Heart right ventricle (tissue), 16 donors: Measurements from ENCODE around the gene DOCK4. TPM values are rescaled to one million over a fixed set of nuclear protein-coding genes. Genes with fewer than 3 reads are reported as not detected.

ENCODE experiments used
- ATAC-seq, 8 donors: fragments of 200-7000 bp; cut with Tn5 transposase; one replicate each; pipeline ENCODE4 v1.9.1; 2020; ENCODE audit warnings: mild to moderate bottlenecking in 8 of 8, moderate library complexity in 8 of 8, moderate number of reproducible peaks in 1 of 8
- DNase-seq, 2 donors: peaks; one replicate each; pipeline ENCODE4 v3.0.0-alpha.2; 2020
- H3K27ac ChIP-seq, 10 donors: fragments of 200-600 bp; sonication (generic) in 2 of 10; one replicate each; pipeline versions ENCODE4 v1.5.0 to v1.8.0; 2020 to 2022; ENCODE audit warnings: mild to moderate bottlenecking in 3 of 10
- H3K27me3 ChIP-seq, 7 donors: fragments of 200-600 bp; one replicate each; pipeline ENCODE4 v1.8.0; 2021 to 2022; ENCODE audit warnings: mild to moderate bottlenecking in 2 of 7
- H3K36me3 ChIP-seq, 9 donors: fragments of 200-600 bp; sonication (generic) in 1 of 9; one replicate each; pipeline versions ENCODE4 v1.5.0 to v1.8.0; 2020 to 2022; ENCODE audit warnings: mild to moderate bottlenecking in 2 of 9
- H3K4me1 ChIP-seq, 9 donors: fragments of 200-600 bp; sonication (generic) in 1 of 9; one replicate each; pipeline versions ENCODE4 v1.5.0 to v1.8.0; 2020 to 2022; ENCODE audit warnings: mild to moderate bottlenecking in 4 of 9
- H3K4me3 ChIP-seq, 10 donors: fragments of 200-600 bp; sonication (generic) in 2 of 10; one replicate each; pipeline versions ENCODE4 v1.5.0 to v1.8.0; 2020 to 2022; ENCODE audit warnings: mild to moderate bottlenecking in 7 of 10, moderate library complexity in 2 of 10
- H3K9me3 ChIP-seq, 11 donors: fragments of 200-600 bp in 10 of 11; sonication (generic) in 2 of 11; one replicate each; pipeline versions ENCODE4 v1.5.0 to v1.8.0; 2013 to 2022; ENCODE audit warnings: mild to moderate bottlenecking in 2 of 11, control low read depth in 1 of 11, moderate library complexity in 1 of 11
- WGBS, 2 donors: extraction: QIAGEN DNeasy Blood & Tissue Kit; methylation state at CpG; one replicate each; pipeline ENCODE4 v1.1.7; 2013; ENCODE audit warnings: inconsistent platforms in 1 of 2; 5-methylcytosine and 5-hydroxymethylcytosine counted together
- intact Hi-C, 10 donors: fragments of 100-400 bp; cut with DNase I; formaldehyde crosslinking; loops; one replicate each; pipeline versions ENCODE4 v1.11.1 to v1.14.2; 2022
- polyA plus RNA-seq, 2 donors: library from polyadenylated mRNA; stranded (reverse); fragments of 200-250 nt; gene quantifications; one replicate each; pipeline ENCODE4 v1.2.3, GENCODE V29; 2013
- total RNA-seq, 10 donors: library from RNA; stranded (reverse); fragmentation: NEBNext Ultra II Directional in 3 of 10; extraction: Animal tissue kit (Norgen Biotek cat#: 25700) in 3 of 10; gene quantifications; one replicate each; pipeline versions ENCODE4 v1.2.1 to v1.2.4, GENCODE V29; 2021 to 2023
- TF ChIP-seq, protein P1 (sequence below), 9 donors: fragments of 200-600 bp; sonication (generic) in 2 of 9; IDR thresholded peaks; one replicate each; pipeline versions ENCODE4 v1.5.0 to v1.8.0; 2021 to 2022; ENCODE audit warnings: antibody characterized with exemption in 9 of 9, mild to moderate bottlenecking in 5 of 9, moderate library complexity in 1 of 9
- donor health status: Arrhythmogenic right ventricular cardiomyopathy.
- donor health status: ischemic (EF 13 %, LVEDD 7.1; RV severe dilation, severe dysfunction).
- donor health status: healthy with polysubstance abuse.
- donor health status: DM: no; HTN: yes; CAD: no.
- donor health status: DM: no; HTN: no; CAD: no.
- donor health status: ischemic (EF 25% LVEDD 6.9; RV normal size, moderate dysfunction).
- donor health status: ischemic (EF 25% LVEDD 5.7; RV mildly dilated, moderate dysfunction).
- donor health status: healthy.
- donor health status: DM: yes; HTN: yes; CAD: no.
- donor health status: Ischemic cardiomyopathy.
- donor health status: ischemic (EF 35%, LVEDD 5.7; RV mildly dilated, moderate dysfunction).
- donor health status: nonischemic (EF 11% LVEDD 7.7; RV severe dilation, severe dysfunction).
- donor health status: DM: yes; HTN: yes; CAD: no.
- donor health status: PGD.
- donor health status: ischemic (EF 29% LVEDD 5.4; RV normal size, mild dysfunction).
- donor health status: nonischemic (EF 23%, LVEDD 6.1; RV moderate dilation, normal function).

DOCK4 gene
- total and polyA plus RNA-seq, 12 donors = 2.6 to 26.8 (median 14.7) TPM

- H3K4me1 ChIP-seq = no peaks in the 10 kb centered on the region
- no peaks in the 10 kb centered on the region for H3K27me3 ChIP-seq
- TF ChIP-seq, protein P1, sequence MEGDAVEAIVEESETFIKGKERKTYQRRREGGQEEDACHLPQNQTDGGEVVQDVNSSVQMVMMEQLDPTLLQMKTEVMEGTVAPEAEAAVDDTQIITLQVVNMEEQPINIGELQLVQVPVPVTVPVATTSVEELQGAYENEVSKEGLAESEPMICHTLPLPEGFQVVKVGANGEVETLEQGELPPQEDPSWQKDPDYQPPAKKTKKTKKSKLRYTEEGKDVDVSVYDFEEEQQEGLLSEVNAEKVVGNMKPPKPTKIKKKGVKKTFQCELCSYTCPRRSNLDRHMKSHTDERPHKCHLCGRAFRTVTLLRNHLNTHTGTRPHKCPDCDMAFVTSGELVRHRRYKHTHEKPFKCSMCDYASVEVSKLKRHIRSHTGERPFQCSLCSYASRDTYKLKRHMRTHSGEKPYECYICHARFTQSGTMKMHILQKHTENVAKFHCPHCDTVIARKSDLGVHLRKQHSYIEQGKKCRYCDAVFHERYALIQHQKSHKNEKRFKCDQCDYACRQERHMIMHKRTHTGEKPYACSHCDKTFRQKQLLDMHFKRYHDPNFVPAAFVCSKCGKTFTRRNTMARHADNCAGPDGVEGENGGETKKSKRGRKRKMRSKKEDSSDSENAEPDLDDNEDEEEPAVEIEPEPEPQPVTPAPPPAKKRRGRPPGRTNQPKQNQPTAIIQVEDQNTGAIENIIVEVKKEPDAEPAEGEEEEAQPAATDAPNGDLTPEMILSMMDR (IDR thresholded peaks at IDR 0.05) = no peak
- no peak for ATAC-seq
- no peaks in the 10 kb centered on the region for H3K9me3 ChIP-seq
- intact Hi-C loops = no loop called here
- no peak for DNase-seq
- H3K36me3 ChIP-seq = peaks cover 0 to 52% (median 12%) of the 10 kb centered on the region in 9 donors
- 94 to 98% methylated on average over 4 of the region's 4 CpGs for WGBS, 2 donors
- H3K4me3 ChIP-seq = no peak overlapping the region
- no peak overlapping the region for H3K27ac ChIP-seq
These were observed 392.9 kb downstream of the DOCK4 start for GRCh38 chr7:111813306-111813705.

GRCh38 chr7:111806232-111806631, 400.0 kb downstream of the DOCK4 start:
- intact Hi-C loops = no loop called here
- H3K36me3 ChIP-seq = peaks cover 0 to 60% (median 12%) of the 10 kb centered on the region in 9 donors
- WGBS, 2 donors = 93 to 98% methylated on average over 4 of the region's 4 CpGs

DNA sequence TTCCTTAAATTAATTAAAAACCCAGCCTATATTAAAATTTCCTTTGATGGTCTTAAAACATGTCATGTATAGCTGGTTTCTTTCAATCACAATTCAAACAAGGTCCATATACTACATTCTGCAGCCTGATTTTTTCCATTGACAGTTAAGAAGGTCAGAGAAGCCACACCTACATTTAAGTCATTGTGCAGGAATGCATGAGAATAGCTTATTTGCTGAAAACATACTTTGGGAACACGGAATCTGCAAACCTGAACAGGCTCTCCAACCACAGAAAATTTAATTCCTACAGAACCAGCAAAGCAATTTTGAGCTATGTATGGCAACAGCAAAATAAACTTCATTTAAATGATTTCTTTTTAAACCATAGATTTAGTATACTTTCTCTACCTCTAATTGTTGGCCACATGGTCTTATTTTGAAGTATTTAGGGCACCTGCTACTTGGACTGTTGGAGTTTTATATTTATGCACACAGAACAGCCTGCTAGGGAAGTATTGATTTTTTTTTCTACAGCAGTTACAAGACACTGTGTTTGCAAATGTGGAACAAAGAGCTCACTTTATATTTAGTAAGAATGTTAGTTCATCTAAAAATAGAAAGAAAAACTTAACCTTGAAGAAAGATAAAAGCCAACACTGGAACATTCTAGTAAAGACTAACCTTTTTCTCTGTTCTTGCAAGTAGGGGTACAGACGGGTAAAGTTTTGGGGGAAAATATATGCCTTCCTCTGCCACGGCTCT, 403.0 kb downstream of the DOCK4 start:
- TF ChIP-seq, protein P1 (IDR thresholded peaks at IDR 0.05) = no peak
- Histone ChIP-seq H3K36me3 (peaks cover 0 to 44% (median 2%) of the 10 kb centered on the region in 9 donors), H3K9me3 (peaks cover 0 to 36% (median 11%) of the 10 kb centered on the region in 11 donors), H3K4me3 (no peak overlapping the region), H3K4me1 (peaks cover 0 to 20% (median 7%) of the 10 kb centered on the region in 9 donors), H3K27ac (peak overlapping the region in 4 of 10 donors; percentile 9 to 48 (median 18)), H3K27me3 (no peaks in the 10 kb centered on the region)
- DNase-seq = no peak
- ATAC-seq = peak in 3 of 8 donors; percentile 34 to 78 (median 37)
- intact Hi-C loops = no loop called here
- WGBS, 2 donors = 80 to 91% methylated on average over 3 of the region's 3 CpGs

More at GRCh38 chr7:111806232-111806631, 400.0 kb downstream of the DOCK4 start:
- Histone ChIP-seq H3K4me3 (no peak overlapping the region), H3K27me3 (no peaks in the 10 kb centered on the region), H3K9me3 (peaks cover 0 to 7% (median 0%) of the 10 kb centered on the region in 11 donors), H3K27ac (no peak overlapping the region), H3K4me1 (peaks cover 0 to 20% (median 7%) of the 10 kb centered on the region in 9 donors)
- DNase-seq (no peak), ATAC-seq (no peak)
- TF ChIP-seq, protein P1 (IDR thresholded peaks at IDR 0.05) = no peak

DNA sequence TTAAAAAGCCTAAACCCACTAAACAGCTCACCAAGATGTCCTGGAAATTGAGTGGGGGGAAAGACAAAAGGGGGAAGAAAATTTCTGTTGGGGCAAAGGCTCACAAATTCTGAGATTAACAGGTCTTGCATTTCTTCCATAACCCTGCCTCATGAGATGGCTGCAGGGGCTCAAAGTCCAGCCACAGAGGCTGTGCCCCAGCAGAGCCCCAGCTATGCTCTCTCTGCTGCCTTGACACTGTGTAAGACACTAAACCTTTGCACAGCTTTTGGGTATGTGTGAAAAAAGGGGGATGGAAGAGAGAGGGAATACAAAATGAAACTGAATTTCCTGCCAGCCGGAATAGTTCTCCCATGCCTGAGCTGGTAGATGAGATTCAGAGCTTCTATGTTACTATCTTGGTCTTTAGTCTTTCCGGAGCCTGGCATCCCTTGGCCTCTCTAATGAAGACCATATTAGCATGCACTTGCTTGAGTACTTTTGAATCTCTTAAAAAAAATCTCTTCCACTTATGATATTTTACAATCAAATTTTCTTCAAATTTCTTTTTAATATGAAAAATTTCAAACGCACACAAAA, 403.9 kb downstream of the DOCK4 start:
- TF ChIP-seq, protein P1 (IDR thresholded peaks at IDR 0.05) = no peak
- WGBS, 2 donors = 58 to 73% methylated on average over 3 of the region's 3 CpGs
- Histone ChIP-seq H3K4me3 (no peak overlapping the region), H3K4me1 (peaks cover 0 to 20% (median 7%) of the 10 kb centered on the region in 9 donors), H3K9me3 (peaks cover 0 to 45% (median 20%) of the 10 kb centered on the region in 11 donors), H3K36me3 (peaks cover 0 to 44% (median 5%) of the 10 kb centered on the region in 9 donors), H3K27ac (peak overlapping the region in 2 of 10 donors; percentile 45 to 48), H3K27me3 (no peaks in the 10 kb centered on the region)
- DNase-seq (no peak), ATAC-seq (peak in 3 of 8 donors; percentile 55 to 78 (median 67))
- intact Hi-C loops = no loop called here
